ENCODE results near the gene PTPRB.

PTPRB gene

GRCh38 chr12:70643939-70644338 is 6.7 kb upstream of the PTPRB start:
- no peak for DNase-seq (ENCODE audit: low read depth)

GRCh38 chr12:70641691-70642090 is 4.5 kb upstream of the PTPRB start:
- DNase-seq (ENCODE audit: low read depth), result no peak

GRCh38 chr12:70640901-70641300 is 3.7 kb upstream of the PTPRB start:
- DNase-seq (ENCODE audit: low read depth), result no peak

- no peak for DNase-seq (ENCODE audit: low read depth)
These were observed 2.3 kb upstream of the PTPRB start for GRCh38 chr12:70639535-70639934.

GRCh38 chr12:70638639-70639360 is 1.6 kb upstream of the PTPRB start:
- no peak for DNase-seq (ENCODE audit: low read depth)

- no peak for DNase-seq (ENCODE audit: low read depth)
These were observed 1.5 kb downstream of the PTPRB start for GRCh38 chr12:70635755-70636154.

GRCh38 chr12:70628701-70629480 is 8.3 kb downstream of the PTPRB start:
- DNase-seq (ENCODE audit: low read depth), result no peak

- DNase-seq (ENCODE audit: low read depth), result no peak
These were observed 9.6 kb downstream of the PTPRB start for GRCh38 chr12:70627677-70628076.

GRCh38 chr12:70626180-70626579 is 11.0 kb downstream of the PTPRB start:
- no peak for DNase-seq (ENCODE audit: low read depth)

- DNase-seq (ENCODE audit: low read depth), result no peak
These were observed 17.6 kb downstream of the PTPRB start for GRCh38 chr12:70619471-70620152.

- no peak for DNase-seq (ENCODE audit: low read depth)
These were observed 18.9 kb downstream of the PTPRB start for GRCh38 chr12:70618371-70618770.

GRCh38 chr12:70617450-70617849 is 19.8 kb downstream of the PTPRB start:
- DNase-seq (ENCODE audit: low read depth), result no peak

- no peak for DNase-seq (ENCODE audit: low read depth)
These were observed 21.9 kb downstream of the PTPRB start for GRCh38 chr12:70615174-70615866.

- no peak for DNase-seq (ENCODE audit: low read depth)
These were observed 27.3 kb downstream of the PTPRB start for GRCh38 chr12:70609739-70610491.

- DNase-seq (ENCODE audit: low read depth), result no peak
These were observed 28.0 kb downstream of the PTPRB start for GRCh38 chr12:70609203-70609602.

- DNase-seq (ENCODE audit: low read depth), result no peak
These were observed 29.0 kb downstream of the PTPRB start for GRCh38 chr12:70608184-70608583.

- no peak for DNase-seq (ENCODE audit: low read depth)
These were observed 30.1 kb downstream of the PTPRB start for GRCh38 chr12:70607107-70607506.

- DNase-seq (ENCODE audit: low read depth), result no peak
These were observed 31.3 kb downstream of the PTPRB start for GRCh38 chr12:70605976-70606375.

GRCh38 chr12:70604662-70605061 is 32.6 kb downstream of the PTPRB start:
- no peak for DNase-seq (ENCODE audit: low read depth)

- no peak for DNase-seq (ENCODE audit: low read depth)
These were observed 34.2 kb downstream of the PTPRB start for GRCh38 chr12:70603044-70603443.

GRCh38 chr12:70598467-70599193 is 38.6 kb downstream of the PTPRB start:
- no peak for DNase-seq (ENCODE audit: low read depth)
